K562 (cell line): ENCODE data around the gene BMPR2. TPM values are rescaled to one million over a fixed set of nuclear protein-coding genes. Genes with fewer than 3 reads are reported as not detected.

Experiments
- ATAC-seq: fragments of 200-7000 bp; cut with Tn5 transposase; 3 replicates; pipeline ENCODE4 v1.9.1; 2020; ENCODE audit warnings: moderate library complexity
- BruUV-seq: library from RNA; stranded (reverse); fragments of 400-500 nt; replicated peaks from 2 replicates; lab custom pipeline; 2021; lab: Mats Ljungman, UMichigan
- CTCF ChIA-PET: fragments of 300-600 bp; formaldehyde crosslinking; extraction: SDS; loops from one replicate; lab custom pipeline; 2021; ENCODE audit warnings: low intra/inter-chr PET ratio; lab: Yijun Ruan, JAX
- POLR2A ChIA-PET: fragments of 300-600, 350-650 bp; sonication (Branson Sonifier 250); formaldehyde crosslinking; extraction: SDS; loops from one replicate; lab custom pipeline; 2021; ENCODE audit warnings: antibody characterized with exemption, inconsistent platforms; lab: Yijun Ruan, JAX
- DNase-seq, 4 experiments: peaks; one replicate each; pipeline versions ENCODE4 v3.0.0 to v3.0.0-alpha.2; 2011 to 2018; ENCODE audit warnings: low spot score in 3 of 4, mixed read lengths in 3 of 4; ENCODE audit errors: extremely low read depth in 1 of 4
- FAIRE-seq: peaks from 2 replicates; lab custom pipeline; 2011; peaks lifted over from hg19 to GRCh38; lab: Jason Lieb, UNC
- H2AFZ ChIP-seq: 2 replicates; pipeline ENCODE4 v1.6.0; 2011; ENCODE audit warnings: low read depth, low read length, control low read depth, inconsistent platforms
- H3K27ac ChIP-seq: fragments of 200-600 bp; 3 replicates; pipeline ENCODE4 v1.8.0; 2011; ENCODE audit warnings: low read depth, mild to moderate bottlenecking, control low read depth, inconsistent platforms, low read length, moderate library complexity, mixed read lengths; ENCODE audit errors: extremely low read depth
- H3K27me3 ChIP-seq, 2 experiments: fragments of 300-600 bp in 1 of 2; 2 replicates in 1 of 2; 3 replicates in 1 of 2; pipeline versions ENCODE4 v1.6.0 to v1.8.0; 2011; ENCODE audit warnings: inconsistent platforms in 2 of 2, low read length in 2 of 2, mild to moderate bottlenecking in 1 of 2, mixed read lengths in 1 of 2, moderate library complexity in 1 of 2; ENCODE audit not compliant: control insufficient read depth in 2 of 2, insufficient read depth in 2 of 2
- H3K36me3 ChIP-seq: fragments of 300-600 bp; 3 replicates; pipeline ENCODE4 v1.8.0; 2011; ENCODE audit warnings: mild to moderate bottlenecking, low read length, inconsistent platforms; ENCODE audit not compliant: control insufficient read depth, insufficient read depth
- H3K4me1 ChIP-seq, 2 experiments: fragments of 200-600 bp in 1 of 2; replicated peaks in 1 of 2; 2 replicates in 1 of 2; 3 replicates in 1 of 2; pipeline versions ENCODE4 v1.5.1 to v1.8.0; 2011; ENCODE audit warnings: inconsistent platforms in 2 of 2, low read length in 2 of 2, mild to moderate bottlenecking in 1 of 2, mixed read lengths in 1 of 2, moderate library complexity in 1 of 2; ENCODE audit not compliant: control insufficient read depth in 2 of 2, insufficient read depth in 2 of 2
- H3K4me2 ChIP-seq: 2 replicates; pipeline ENCODE4 v1.6.1; 2011; ENCODE audit warnings: low read length, control low read depth, inconsistent platforms, mixed read lengths; ENCODE audit not compliant: insufficient read depth
- H3K4me3 ChIP-seq: fragments of 200-600 bp; sonication (generic), shearing (Covaris generic); 2 replicates; pipeline ENCODE4 v1.5.1; 2016; ENCODE audit warnings: control low read depth, inconsistent platforms
- H3K79me2 ChIP-seq: fragments of 200-600 bp; 3 replicates; pipeline ENCODE4 v1.8.0; 2011; ENCODE audit warnings: low read length, inconsistent platforms; ENCODE audit not compliant: control insufficient read depth, insufficient read depth
- H3K9ac ChIP-seq, 2 experiments: 2 replicates each; pipeline versions ENCODE4 v1.6.0 to v1.6.1; 2011; ENCODE audit warnings: low read depth in 2 of 2, low read length in 2 of 2, control low read depth in 1 of 2, inconsistent platforms in 1 of 2, mild to moderate bottlenecking in 1 of 2, mixed read lengths in 1 of 2; ENCODE audit not compliant: insufficient read depth in 1 of 2
- H3K9me1 ChIP-seq: one replicate; pipeline ENCODE4 v1.6.0; 2011; ENCODE audit warnings: inconsistent platforms, mild to moderate bottlenecking, low read length, moderate library complexity; ENCODE audit not compliant: control insufficient read depth, insufficient read depth
- H3K9me3 ChIP-seq: replicated peaks from 2 replicates; pipeline ENCODE4 v1.5.1; 2011; ENCODE audit warnings: low read depth, low read length, inconsistent platforms; ENCODE audit not compliant: control insufficient read depth, insufficient read depth
- H4K20me1 ChIP-seq: replicated peaks from 2 replicates; pipeline ENCODE4 v1.6.1; 2011; ENCODE audit warnings: low read length, inconsistent platforms, mixed read lengths; ENCODE audit not compliant: control insufficient read depth, insufficient read depth
- ARID3B ChIP-seq: fragments of 250-450 bp; sonication (Bioruptor Pico); IDR thresholded peaks from 2 replicates; pipeline ENCODE4 v1.4.0; 2020; ENCODE audit warnings: borderline replicate concordance
- COPS2 ChIP-seq: fragments of 450-650 bp; conservative IDR thresholded peaks from 2 replicates; pipeline ENCODE4 v1.6.1; 2016; ENCODE audit warnings: mild to moderate bottlenecking, moderate library complexity
- EP300 ChIP-seq: IDR thresholded peaks from 2 replicates; pipeline ENCODE4 v1.6.1; 2012; ENCODE audit warnings: low read length, improper control_type of control experiment
- FOXJ3 ChIP-seq: sonication (generic); formaldehyde crosslinking; IDR thresholded peaks from 2 replicates; pipeline ENCODE4 v1.4.0; 2020; ENCODE audit warnings: mild to moderate bottlenecking, missing genetic modification reagents
- FUS ChIP-seq: fragments of 200-400 bp; formaldehyde crosslinking; optimal IDR thresholded peaks from 2 replicates; pipeline ENCODE3; 2017; ENCODE audit warnings: low read depth, low read length
- GTF2B ChIP-seq: IDR thresholded peaks from 2 replicates; pipeline ENCODE4 v1.6.1; 2011; ENCODE audit not compliant: insufficient read length; ENCODE audit errors: extremely low read depth
- HIVEP1 ChIP-seq: fragments of 250-450 bp; sonication (Bioruptor Pico); IDR thresholded peaks from 2 replicates; pipeline ENCODE4 v1.4.0; 2020; ENCODE audit warnings: mild to moderate bottlenecking
- HNRNPL ChIP-seq: fragments of 200-400 bp; formaldehyde crosslinking; IDR thresholded peaks from 2 replicates; pipeline ENCODE4 v1.6.1; 2017; ENCODE audit warnings: low read depth, mild to moderate bottlenecking, low read length
- PCBP2 ChIP-seq: fragments of 200-400 bp; formaldehyde crosslinking; IDR thresholded peaks from 2 replicates; pipeline ENCODE4 v1.6.1; 2018; ENCODE audit warnings: low read length, low read depth, mild to moderate bottlenecking, moderate library complexity; ENCODE audit not compliant: poor library complexity, severe bottlenecking
- PML ChIP-seq: IDR thresholded peaks from 2 replicates; pipeline ENCODE4 v1.6.1; 2012; ENCODE audit warnings: low read length, inconsistent platforms
- PTBP1 ChIP-seq: fragments of 200-400 bp; formaldehyde crosslinking; IDR thresholded peaks from 2 replicates; pipeline ENCODE4 v1.6.1; 2017; ENCODE audit warnings: low read depth, low read length
- RB1 ChIP-seq: fragments of 450-650 bp; IDR thresholded peaks from 2 replicates; pipeline ENCODE4 v1.6.1; 2017; ENCODE audit warnings: low read depth, mild to moderate bottlenecking
- SREBF2 ChIP-seq: sonication (generic); formaldehyde crosslinking; IDR thresholded peaks from 2 replicates; pipeline ENCODE4 v1.4.0; 2020; ENCODE audit warnings: mild to moderate bottlenecking, missing genetic modification reagents
- TAF9B ChIP-seq: fragments of 450-650 bp; IDR thresholded peaks from 2 replicates; pipeline ENCODE4 v1.6.1; 2018; ENCODE audit warnings: mild to moderate bottlenecking; ENCODE audit not compliant: partially characterized antibody
- ZNF165 ChIP-seq: fragments of 250-450 bp; sonication (Bioruptor Pico); IDR thresholded peaks from 2 replicates; pipeline ENCODE4 v1.4.0; 2020; ENCODE audit warnings: borderline replicate concordance
- ZNF174 ChIP-seq: fragments of 250-450 bp; sonication (Bioruptor Pico); IDR thresholded peaks from 2 replicates; pipeline ENCODE4 v1.4.0; 2020; ENCODE audit warnings: mild to moderate bottlenecking
- ZSCAN29 ChIP-seq: fragments of 450-650 bp; IDR thresholded peaks from 2 replicates; pipeline ENCODE4 v1.6.1; 2017
- WGBS: fragments of 100-300 bp; shearing (Covaris generic); methylation state at CpG from one replicate; pipeline ENCODE4 v1.1.6; 2016; ENCODE audit warnings: low coverage, mixed read lengths; ENCODE audit not compliant: insufficient coverage; ENCODE audit errors: missing lambda C conversion rate; 5-methylcytosine and 5-hydroxymethylcytosine counted together
- in situ Hi-C: fragments of 300-500 bp; cut with MboI; formaldehyde crosslinking; loops from 4 replicates; pipeline ENCODE4 v1.15.0; 2018; ENCODE audit warnings: inconsistent platforms, mixed read lengths
- intact Hi-C: fragments of 100-400 bp; cut with micrococcal nuclease; formaldehyde crosslinking; loops from 2 replicates; pipeline ENCODE4 v1.14.2; 2022
- polyA plus RNA-seq, 8 experiments: library from polyadenylated mRNA; depleted of rRNA in 4 of 8; stranded (reverse) in 5 of 8; unstranded in 3 of 8; fragments of >200 nt; fragmentation: Nextera tagmentation in 2 of 8; fragmentation: Illumina TruSeq in 1 of 8; extraction: Ambion mirVana in 2 of 8; extraction: Trizol in 1 of 8; gene quantifications; 2 replicates each; pipeline versions ENCODE4 v1.2.1 to v1.2.3, GENCODE V29; 2011 to 2014; ENCODE audit warnings: inconsistent platforms in 1 of 8, missing spikeins in 1 of 8
- total RNA-seq, 7 experiments: library from RNA; depleted of rRNA in 6 of 7; stranded (reverse); fragments of >200 nt in 6 of 7; fragmentation: Illumina TruSeq in 2 of 7; extraction: Trizol in 2 of 7; gene quantifications; 2 replicates each; pipeline versions ENCODE4 v1.2.1 to v1.2.3, GENCODE V29; 2011 to 2021; ENCODE audit warnings: low replicate concordance in 1 of 7
- TF ChIP-seq, protein P1 (sequence below): fragments of 450-650 bp; IDR thresholded peaks from 2 replicates; pipeline ENCODE4 v1.6.1; 2018; ENCODE audit warnings: mild to moderate bottlenecking, low read depth; ENCODE audit not compliant: partially characterized antibody

BMPR2 gene
- total and polyA plus RNA-seq, 9 of the 15 experiments (the other 6 are each of a cell fraction or from before 2014, with no cell fraction given): 0.73 to 5.0 (median 3.3) TPM

DNA sequence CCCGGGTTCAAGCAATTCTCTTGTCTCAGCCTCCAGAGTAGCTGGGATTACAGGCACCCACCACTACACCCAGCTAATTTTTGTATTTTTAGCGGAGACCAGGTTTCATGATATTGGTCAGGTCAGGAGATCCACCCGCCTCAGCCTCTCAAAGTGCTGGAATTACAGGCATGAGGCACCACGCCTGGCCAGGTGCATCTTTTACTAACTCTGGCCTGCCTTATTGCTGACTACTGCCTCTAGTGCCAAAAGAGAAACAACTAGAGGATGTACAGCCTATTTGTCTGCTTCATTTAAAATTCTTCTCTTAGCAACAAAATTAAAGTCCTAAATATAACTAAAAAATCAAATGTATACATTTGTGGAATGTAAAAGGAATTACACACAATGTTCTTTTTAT is 115.4 kb downstream of the BMPR2 start:
- CTCF ChIA-PET: no interaction called here
- Histone ChIP-seq H3K4me3 (no peak overlapping the region), H3K27me3 (no peaks in the 10 kb centered on the region), H4K20me1 (no peaks in the 10 kb centered on the region), H3K4me1 (no peaks in the 10 kb centered on the region; a peak in 1 of 5 replicates), H3K79me2 (no peaks in the 10 kb centered on the region)
- in situ Hi-C loops: no loop called here
- WGBS: 78% methylated on average over 3 of the region's 4 CpGs
- ATAC-seq: no peak
- BruUV-seq: no TSS peak
- no peak for TF ChIP-seq HNRNPL
- no peak for TF ChIP-seq EP300
- TF ChIP-seq TAF9B: no peak
- no peak for TF ChIP-seq ZNF174
- no peak for TF ChIP-seq FOXJ3
- TF ChIP-seq GTF2B: no peak
- no peak for TF ChIP-seq FUS
- TF ChIP-seq ARID3B (CRISPR knock-in tag): no peak
- TF ChIP-seq ZNF165: no peak
- TF ChIP-seq PTBP1: no peak
- no peak for TF ChIP-seq HIVEP1 (CRISPR knock-in tag)
- TF ChIP-seq RB1: no peak
- TF ChIP-seq PCBP2: no peak
- TF ChIP-seq ZSCAN29: no peak
- TF ChIP-seq PML: no peak
- no peak for TF ChIP-seq SREBF2 (CRISPR knock-in tag)
- no peak for TF ChIP-seq COPS2
- TF ChIP-seq, protein P1, sequence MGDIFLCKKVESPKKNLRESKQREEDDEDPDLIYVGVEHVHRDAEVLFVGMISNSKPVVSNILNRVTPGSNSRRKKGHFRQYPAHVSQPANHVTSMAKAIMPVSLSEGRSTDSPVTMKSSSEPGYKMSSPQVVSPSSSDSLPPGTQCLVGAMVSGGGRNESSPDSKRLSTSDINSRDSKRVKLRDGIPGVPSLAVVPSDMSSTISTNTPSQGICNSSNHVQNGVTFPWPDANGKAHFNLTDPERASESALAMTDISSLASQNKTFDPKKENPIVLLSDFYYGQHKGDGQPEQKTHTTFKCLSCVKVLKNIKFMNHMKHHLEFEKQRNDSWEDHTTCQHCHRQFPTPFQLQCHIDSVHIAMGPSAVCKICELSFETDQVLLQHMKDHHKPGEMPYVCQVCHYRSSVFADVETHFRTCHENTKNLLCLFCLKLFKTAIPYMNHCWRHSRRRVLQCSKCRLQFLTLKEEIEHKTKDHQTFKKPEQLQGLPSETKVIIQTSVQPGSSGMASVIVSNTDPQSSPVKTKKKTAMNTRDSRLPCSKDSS: no peak
- TF ChIP-seq, all 486 proteins: peak for 0
- Histone ChIP-seq H3K9me1 (no peaks in the 10 kb centered on the region), H3K9me3 (no peaks in the 10 kb centered on the region), H3K27ac (no peak overlapping the region), H3K9ac (no peak overlapping the region), H2AFZ (no peak overlapping the region), H3K36me3 (no peaks in the 10 kb centered on the region), H3K4me2 (no peak overlapping the region)
- no peak for FAIRE-seq
- no peak for DNase-seq
- intact Hi-C loops: no loop called here
- POLR2A ChIA-PET: no interaction called here
